GM19397 (cell line): ENCODE measurements around the gene LRRC4.

Experiments
- ATAC-seq: cut with Tn5 transposase; IDR thresholded peaks from one replicate; pipeline ENCODE4 v1.9.1; 2021; ENCODE audit warnings: mild to moderate bottlenecking, moderate library complexity; ENCODE audit not compliant: unreplicated experiment

LRRC4 gene

DNA sequence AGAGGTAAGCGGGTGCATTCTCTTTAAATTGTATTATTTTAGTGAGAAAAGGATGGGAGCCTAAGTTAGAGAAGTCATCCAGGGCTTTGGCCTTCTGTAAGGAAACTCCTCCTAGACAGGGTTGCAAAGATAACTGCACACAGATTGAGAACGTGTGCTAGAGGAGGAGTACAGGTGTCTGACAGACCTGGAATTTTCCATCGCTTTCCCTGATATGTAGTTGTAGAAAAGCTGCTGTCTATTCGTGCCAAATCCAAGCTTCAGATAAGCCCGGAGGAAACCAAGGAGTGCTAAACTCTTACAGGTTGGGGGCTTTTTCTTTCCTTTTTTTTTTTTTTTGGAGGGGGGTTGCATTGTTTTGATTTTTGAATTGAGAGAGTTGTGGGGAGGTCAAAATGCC is 23.1 kb downstream of the LRRC4 start:
- no peak for ATAC-seq

- no peak for ATAC-seq
These were observed 23.9 kb downstream of the LRRC4 start for GRCh38 chr7:128007303-128007680.

- no peak for ATAC-seq
These were observed 24.5 kb downstream of the LRRC4 start for GRCh38 chr7:128006550-128007302.

DNA sequence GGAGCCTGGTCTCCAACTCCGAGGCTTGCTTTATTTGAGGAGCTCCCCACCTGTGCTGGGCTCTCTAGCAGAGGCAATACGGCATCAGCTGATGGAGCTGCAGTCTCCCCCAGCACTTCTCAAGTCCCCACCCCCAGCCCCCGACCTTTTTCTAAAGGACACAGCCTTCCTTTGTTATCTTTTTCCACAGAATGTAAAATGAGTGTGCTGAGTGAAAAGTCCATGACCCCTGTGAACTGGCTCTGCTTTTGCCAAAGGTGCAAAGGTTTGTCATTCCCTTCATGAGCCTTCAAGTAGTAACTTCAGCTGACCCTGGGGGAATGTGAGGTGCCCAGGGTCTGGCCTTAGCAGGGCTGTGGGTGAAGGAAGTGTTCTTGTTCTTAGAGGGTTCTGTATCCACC is 25.5 kb downstream of the LRRC4 start:
- ATAC-seq = no peak

DNA sequence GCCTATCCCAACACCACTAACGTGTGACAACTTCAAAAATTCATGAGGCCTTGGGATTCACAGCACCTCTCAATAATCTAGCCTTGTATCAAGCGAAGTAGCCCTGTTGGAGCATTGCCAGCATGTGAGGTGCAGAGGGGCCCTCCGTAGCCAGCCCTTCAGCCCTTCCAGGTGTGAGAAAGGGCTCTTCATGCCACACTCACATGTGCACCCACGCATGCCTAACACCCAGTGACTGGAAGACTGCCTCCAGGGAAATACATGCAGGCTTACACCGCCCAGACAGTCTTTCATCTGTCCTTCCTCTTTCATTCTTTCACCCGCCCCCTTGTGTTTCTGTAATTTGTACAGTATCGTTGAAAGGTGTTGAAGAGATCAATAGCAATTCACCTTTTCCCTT is 26.1 kb downstream of the LRRC4 start:
- ATAC-seq = no peak

DNA sequence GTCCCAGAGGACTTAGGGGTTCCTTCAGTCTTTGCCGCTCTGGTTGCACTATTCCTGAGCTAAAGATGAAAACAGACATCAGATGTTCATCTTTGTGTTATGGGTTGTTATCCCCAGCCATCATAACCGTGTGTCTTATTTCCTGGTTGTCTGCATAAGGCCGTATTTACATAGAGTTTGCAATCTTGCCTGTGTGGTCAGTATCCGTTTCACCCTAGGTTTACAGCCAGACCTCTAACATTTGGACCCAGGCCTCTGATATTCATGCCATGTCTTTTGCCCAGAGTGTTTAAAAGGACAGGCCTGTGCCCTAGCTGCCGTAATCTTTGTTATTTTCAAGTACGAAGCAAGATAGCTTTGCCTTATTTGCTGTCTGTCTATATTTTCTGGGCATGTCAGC is 26.6 kb downstream of the LRRC4 start:
- ATAC-seq = no peak

GRCh38 chr7:128003787-128004186 is 27.4 kb downstream of the LRRC4 start:
- ATAC-seq = no peak

DNA sequence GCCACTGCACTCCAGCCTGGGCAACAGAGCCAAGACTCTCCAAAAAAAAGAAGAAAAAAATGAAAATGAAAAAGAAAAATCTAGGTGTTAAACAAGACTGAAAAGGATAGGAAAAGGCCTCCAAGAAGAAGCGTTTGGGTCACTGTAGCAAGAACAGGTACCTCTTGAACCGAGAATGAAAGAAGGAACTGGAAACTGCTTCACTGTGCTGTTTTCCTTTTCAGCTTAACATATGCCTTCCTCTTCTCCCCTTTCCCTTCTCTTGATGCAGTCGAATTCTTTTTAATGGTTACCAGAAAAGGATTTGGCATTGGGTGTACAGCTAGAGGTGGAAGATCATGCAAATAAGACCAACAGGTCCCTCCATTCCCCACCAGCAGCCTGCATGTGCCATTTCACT is 28.1 kb downstream of the LRRC4 start:
- ATAC-seq = no peak

DNA sequence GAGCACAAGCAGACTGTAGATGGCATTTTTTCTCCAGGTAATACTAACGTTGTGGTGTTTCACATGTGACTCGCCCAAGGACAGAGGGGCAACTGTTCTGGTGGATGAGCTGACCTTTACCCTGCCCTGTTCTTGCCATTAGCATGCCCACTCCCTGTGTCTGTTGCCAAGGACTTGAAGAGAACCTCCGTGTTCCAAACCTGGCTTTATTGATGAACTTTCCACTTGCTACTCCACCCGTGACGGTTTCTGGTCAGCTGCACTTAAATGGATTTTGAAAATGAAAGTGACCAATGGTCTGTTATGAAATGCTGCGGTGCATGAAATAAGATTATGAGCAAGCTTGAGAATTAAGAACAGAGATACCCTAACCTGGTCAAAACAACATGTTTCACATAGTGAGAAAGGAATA is 30.4 kb downstream of the LRRC4 start:
- peak; percentile 47 for ATAC-seq

GRCh38 chr7:128000048-128000447 is 31.2 kb downstream of the LRRC4 start:
- ATAC-seq = no peak

GRCh38 chr7:127998671-127999070 is 32.6 kb downstream of the LRRC4 start:
- no peak for ATAC-seq

DNA sequence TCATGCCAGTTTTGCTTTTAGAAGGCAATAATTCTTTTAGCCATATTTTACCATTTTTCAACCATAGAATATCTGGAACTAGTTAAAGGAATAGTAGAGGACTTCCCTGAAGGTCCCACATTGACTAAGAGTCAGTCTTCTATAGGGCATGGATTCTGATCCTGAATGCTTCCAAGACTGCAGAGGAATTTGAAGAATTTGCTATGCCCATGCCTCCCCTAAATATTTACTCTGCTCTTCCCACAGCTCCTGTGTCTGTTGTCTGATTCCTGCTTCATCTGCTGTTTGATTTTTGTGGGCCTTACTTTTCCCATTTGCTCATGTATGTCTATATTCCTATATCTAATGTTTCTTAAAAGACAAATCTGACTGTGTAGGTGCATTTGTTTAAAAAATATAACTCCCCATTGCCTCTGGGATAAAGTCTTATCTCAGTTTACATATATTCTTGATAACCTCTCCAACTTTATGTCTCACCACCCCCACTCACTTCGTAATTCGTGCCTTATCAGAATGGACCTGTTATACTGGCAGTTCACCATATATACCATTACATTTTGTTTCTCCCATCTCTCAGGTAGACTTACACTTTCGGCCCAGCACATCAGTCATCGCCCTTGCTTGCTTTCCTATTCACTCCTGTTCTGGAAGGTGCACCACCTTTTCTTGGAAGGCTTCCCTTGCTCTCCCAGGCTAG is 33.9 kb downstream of the LRRC4 start:
- no peak for ATAC-seq

DNA sequence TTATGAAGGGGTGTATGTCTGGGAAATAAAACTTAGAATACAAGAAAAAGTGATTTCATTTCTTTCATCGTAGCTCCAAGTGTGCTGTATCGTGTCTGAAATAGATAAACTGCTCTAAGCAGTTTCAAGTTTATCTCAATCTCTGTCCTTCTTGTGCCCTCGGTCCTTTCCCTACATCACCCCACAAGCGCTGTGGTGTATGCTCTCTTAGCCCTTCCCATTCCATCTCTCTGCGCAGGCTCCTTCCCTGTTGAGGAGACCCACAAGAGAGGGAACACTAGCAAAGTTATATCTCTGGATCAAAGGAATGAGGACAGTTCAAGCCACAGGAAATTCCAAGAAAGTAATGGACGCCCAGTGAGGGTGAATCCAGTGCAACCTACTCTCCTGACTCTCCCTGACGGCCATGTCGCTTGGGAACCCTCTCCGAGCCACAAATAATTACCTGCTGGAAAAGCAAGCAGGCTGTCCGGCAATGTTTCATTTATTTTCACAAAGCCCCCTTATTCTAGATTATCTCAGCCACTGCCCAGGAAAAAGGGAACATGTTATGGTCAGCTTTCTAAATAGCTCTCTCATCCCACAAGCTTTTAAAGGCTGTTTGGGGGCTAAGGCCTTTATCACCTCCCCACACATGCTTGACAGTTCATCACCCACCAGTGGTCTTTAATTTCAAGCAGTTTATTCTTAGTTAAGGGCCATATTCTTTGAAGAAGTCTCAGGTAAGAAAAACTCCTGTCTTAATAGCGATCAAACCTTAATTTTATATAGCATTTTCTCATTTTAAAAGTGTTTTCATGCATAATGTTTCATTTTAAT is 34.8 kb downstream of the LRRC4 start:
- ATAC-seq = no peak

DNA sequence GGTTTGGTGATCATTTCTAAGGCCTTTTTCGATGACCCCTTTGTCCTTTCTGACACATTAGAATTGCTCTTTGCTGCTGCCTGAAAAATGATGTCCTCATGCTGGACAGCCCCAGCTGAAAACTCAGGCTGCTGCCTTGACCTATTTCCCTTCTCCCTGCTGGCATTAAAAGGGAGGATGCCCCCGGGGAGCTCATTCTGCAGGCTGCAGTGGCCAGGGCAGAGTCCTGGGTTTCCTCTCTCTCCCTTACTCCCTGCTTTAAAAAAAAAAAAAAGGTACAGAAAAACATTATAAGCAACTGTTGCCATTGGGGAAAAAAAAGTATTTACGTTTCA is 35.4 kb downstream of the LRRC4 start:
- no peak for ATAC-seq

DNA sequence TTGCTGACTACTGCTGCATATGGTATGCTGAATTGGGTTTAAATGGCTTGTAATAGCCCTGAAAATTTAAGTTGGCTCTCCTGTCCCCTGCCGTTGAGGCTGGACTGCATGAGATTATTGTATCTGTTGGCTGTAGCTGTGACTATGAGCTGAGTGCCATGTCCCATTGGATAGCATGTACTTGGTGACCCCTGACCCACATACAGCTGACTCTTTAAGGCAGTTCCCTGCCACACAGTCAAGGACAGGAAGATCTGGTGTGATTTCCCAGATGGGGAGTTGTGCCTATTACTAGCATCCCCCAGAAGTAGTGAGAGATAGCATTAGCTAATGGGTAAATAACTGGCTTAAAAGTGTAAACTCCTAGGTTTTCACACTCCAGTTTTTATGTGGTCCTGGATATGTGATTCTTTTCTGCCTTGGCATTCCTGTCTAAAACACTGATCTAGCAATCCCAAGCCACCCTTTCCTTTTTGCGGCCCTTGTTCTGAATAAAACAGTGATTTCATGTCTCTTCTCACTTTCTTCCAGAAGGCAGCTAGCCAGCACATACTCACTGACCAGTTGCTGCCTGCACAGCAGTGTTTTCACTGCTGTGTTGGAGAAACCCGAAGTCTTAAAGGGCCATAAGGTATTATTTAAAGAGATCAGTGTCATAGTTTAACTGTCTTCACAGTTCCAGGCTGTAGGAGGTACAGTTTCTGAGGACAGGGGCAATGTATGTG is 35.9 kb downstream of the LRRC4 start:
- ATAC-seq = no peak

GRCh38 chr7:127993987-127994386 is 37.2 kb downstream of the LRRC4 start:
- no peak for ATAC-seq

- no peak for ATAC-seq
These were observed 37.9 kb downstream of the LRRC4 start for GRCh38 chr7:127993317-127993716.

DNA sequence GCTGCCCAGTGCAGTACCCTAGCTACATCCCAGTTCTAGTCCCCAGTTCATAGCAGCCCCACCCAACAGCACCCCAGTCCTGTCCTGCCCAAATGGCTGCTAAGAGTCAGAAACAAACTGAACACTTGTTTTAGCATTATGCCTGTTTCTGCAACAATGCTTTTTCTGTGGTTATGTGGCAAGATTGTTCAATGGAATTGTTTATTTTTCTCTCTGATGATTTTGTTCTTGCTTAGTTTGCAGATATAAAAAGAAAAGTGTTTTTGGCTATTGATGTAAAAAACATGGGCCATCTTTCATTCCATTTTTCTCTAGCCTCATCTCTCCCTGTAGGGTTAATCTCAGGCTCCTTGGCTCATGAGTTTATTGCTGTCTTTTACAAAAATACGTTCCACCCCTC is 42.5 kb downstream of the LRRC4 start:
- no peak for ATAC-seq

DNA sequence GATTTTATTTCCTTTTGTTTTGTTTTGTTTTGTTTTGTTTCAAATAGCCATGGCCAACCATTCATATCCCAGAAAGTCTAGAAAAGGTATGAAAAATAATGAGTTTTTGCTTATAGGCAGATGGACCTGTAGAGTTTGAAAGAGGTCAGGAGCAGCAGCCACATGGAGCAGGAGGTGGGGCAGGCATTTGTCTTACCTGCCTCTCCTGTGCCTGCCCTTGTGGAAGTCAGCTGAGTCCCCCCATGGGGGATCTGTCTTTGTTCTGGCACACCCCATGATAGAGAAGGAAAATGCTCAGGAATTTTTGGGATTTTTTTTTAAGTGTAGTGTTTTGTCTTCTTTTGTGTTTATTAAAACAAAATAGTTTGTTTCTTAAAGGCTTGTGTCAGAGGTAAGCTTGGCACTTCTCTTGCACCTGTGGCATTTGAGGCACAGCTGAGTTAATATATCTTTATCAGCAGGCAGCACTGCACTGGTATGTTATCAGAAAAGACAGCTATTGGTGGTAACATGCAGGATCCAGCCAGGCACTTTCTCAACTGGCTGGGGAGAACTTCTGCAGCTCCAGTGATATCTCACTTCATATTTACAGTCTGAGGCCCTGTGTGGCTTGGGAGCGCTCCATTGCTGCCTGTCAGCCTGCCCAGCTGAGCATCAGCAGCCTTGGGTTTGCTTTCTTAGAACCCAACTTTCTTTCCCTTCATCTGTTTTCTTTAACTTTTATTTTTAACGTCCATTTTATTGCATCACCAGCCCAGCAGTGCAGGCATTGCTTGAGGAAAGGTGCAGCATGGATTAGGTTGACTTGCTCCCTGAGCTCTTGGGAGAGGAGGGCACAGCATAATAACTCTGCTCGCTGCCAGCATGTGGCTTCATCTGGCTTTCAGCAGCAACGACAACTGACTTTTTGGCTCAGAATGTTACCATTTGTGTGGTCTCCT is 44.4 kb downstream of the LRRC4 start:
- no peak for ATAC-seq

DNA sequence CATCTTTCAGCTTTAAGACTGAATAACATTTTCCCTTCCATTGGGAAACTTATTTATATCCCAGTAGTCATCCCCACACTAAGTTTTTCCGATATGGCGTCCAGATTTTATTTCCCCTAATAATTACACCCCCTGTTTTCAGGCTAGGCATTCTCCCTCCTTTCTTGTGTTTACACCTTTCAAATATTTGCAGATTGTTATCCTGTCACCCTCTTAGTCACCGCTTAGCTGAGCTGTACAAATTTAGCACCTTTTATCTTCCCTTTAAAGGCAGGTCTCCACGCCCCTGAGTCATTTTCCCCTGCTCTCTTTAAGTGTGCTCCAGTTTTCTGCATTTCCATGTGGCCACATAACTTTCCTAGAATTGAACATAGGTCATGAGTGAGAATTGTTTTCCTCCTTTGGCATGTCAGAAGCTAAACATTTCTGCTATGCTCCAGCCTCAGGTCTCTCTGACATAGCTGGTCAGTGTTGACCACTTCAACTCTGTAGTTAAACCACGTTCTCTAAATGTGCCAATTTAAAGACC is 47.4 kb downstream of the LRRC4 start:
- no peak for ATAC-seq
